ENCODE measurements around the gene DDX20.
"Not testable (repeated sequence)": the region's sequence is repeated elsewhere in the genome, so short reads cannot be mapped to it uniquely, and the experiment has no call there.

The DDX20 gene

DNA sequence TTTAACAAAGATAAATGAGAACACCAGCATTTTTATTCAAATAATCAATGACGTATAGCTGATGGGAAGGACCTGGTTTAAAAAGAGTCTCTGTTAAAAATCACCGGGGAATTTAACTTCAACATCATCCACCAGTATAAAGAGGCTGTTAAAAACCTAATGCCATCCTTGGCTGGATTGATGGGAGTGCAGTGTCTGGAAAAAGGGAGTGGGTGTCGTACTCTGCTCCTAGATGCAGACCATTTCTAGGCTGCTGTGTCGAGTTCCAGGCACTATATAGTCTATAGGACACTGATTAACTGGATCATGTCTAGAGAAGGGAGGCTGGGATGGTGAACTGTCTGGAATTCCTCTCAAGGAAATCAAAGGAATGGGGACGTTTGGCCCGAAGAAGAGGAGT is 36.1 kb downstream of the DDX20 start:
- no peak for DNase-seq

- DNase-seq = no peak
These were observed 36.5 kb downstream of the DDX20 start for GRCh38 chr1:111792249-111792648.

GRCh38 chr1:111793923-111794322 is 38.2 kb downstream of the DDX20 start:
- no peak for DNase-seq

DNA sequence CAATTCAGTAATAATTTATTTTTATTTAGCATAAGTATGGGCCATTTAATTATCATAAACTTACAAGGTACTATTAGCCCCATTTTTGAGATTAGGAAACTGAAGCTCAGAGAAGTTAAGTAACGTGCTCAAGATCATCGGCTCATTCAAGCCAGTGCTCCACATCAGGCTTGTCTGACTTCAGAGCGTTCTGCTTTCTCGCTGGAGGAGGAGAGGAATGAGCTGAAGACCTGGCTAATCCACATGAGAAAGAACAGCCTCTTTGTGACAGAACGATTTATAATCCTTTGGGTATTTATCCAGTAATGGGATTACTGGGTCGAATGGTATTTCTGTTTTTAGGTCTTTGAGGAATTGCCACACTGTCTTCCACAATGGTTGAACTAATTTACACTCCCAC is 39.7 kb downstream of the DDX20 start:
- DNase-seq = no peak

DNA sequence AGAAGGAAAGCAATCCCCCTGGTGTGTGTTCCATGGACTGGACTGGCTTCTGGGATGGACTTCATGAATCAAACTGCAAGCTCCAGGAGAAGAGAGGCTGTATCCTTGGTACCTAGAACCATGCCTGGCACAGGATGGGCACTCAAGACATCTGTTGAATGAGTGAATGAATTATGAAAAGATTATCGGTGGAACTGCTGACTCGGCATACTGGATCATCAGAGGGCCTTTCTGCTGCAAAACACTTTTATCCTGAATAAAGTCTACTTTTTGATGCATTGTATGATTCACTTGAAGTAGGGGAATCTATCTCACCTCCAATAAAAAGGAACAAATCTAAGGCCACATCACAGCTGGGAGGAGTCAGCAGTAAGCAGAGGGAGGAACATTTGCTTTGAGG is 42.9 kb downstream of the DDX20 start:
- no peak for DNase-seq

DNA sequence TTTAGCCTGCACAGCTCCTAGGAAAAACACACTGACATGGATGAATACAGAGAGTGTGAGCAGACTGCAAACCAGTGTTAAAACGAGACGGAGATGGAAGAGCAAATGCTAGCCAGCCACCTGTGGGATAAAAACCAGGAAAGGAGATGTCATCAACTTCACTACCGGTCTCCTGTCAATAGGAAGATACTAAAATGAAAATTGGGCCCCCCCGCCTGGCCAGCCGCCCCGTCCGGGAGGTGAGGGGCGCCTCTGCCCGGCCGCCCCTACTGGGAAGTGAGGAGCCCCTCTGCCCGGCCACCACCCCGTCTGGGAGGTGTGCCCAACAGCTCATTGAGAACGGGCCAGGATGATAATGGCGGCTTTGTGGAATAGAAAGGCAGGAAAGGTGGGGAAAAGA is 44.0 kb downstream of the DDX20 start:
- DNase-seq = not testable (repeated sequence)

DNA sequence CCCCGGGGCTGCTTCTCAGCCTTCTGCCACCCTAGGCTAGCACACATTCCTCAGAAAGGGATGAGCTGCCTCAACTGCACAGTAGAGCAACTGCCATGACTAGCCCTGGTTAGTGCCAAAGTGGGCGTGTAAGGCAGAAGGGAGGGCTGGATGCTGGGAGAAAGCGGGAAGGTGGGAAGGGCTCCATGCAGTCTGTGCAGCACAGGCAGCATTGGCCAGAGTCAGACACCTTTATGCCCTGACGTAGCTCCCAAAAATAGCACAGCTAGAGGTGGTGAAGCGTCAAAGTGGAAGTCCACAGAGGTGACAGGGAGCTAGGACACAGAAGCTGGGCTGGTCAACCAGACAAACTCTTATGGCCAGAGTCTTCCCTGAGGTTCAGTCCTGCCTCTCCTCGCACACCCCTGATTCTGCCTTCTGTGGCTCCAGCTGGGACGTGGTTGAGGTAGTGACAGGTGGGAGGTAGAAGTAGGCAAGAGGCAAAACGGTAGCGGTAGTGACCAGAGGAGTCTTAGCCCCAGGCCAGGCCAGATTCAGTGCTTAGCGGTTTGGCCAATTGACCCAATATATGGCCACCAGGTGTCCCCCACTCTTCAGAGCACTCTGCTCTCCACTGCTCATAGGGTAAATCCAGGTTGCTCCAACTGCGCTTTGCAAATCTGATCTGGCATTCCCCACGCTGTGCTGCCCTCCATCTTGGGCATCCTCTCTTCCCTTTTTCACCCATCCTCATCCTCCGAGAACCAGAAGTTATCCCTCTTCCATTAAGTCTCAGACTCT is 45.6 kb downstream of the DDX20 start:
- DNase-seq = no peak

GRCh38 chr1:111802110-111802509 is 46.4 kb downstream of the DDX20 start:
- DNase-seq = no peak

GRCh38 chr1:111802984-111803383 is 47.3 kb downstream of the DDX20 start:
- DNase-seq = no peak

DNA sequence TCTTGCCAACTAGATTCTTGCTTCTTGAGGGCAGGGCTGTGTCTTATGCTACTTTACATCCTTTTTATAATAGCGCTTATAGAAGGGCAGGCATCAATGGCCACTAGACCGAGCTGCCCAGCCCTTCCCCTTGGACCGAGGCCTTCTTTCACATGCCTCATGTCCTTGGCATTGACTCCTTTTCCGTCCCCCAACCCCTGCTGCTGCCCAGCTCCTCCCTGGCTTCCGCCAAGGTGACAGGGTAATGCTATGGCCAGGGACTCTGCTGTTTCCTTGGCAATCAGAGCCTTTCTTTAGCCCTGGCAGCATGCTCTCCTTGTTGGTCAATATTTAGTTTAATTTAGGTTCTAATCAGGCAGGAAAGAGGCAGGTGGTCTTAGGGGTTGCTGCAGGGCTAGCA is 48.2 kb downstream of the DDX20 start:
- DNase-seq = no peak

GRCh38 chr1:111804776-111805175 is 49.1 kb downstream of the DDX20 start:
- no peak for DNase-seq

DNA sequence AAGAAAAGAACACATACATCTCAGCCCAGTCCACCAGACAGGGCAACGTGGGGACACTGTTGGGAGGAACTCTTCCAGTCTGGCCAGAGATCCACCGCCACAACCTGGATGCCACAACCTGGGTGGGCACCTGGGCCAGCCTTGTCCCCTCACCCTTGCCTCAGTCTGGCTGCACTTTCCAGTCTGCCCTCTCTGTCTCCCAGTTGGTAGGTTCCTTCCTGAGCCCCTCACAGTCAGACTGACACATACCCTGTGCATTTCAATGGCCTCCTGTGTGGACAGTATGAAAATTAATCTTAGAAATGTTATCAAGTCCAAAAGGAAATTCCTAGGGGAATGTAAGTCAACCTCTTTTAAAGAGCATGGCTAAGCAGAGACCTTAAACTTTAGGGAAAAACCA is 49.5 kb downstream of the DDX20 start:
- DNase-seq = no peak

DNA sequence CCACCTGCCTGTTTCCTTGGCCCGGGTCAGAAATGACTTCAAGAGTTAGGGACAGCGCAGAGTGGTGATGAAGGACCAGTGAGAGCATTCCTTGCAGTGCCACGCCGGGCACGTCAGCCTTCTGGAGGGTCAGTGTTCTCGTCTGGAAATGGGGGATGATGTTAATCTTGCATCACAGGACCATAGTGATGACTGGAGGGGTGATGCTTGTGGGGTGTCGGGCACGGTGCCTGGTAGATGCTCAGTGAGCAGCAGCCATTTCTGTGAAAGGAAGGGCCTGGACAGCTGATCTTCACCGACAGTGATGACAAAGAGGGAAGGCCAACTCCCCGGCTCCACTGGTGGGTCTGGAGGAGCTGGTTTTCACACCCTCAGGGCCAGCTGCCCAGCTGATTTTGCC is 56.2 kb downstream of the DDX20 start:
- no peak for DNase-seq

DNA sequence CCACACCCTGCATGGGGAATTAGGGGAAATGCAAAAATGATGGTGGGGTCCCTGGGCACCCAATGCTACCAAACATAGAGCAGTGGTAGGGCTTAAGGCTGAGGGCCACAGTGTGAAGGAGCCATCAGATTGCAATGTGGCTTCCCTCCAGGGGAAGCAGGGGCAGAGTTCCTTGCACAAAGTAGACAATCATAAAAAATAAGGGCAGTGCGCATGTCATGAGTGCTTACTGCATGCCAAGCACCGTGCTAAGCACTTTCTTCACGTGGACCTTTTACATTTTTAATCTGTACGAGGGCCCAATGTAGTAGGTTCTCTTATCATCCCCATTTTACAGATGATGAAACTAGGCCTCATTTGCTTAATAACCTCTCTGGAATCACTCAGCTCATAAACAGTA is 56.6 kb downstream of the DDX20 start:
- no peak for DNase-seq

GRCh38 chr1:111813440-111814304 is 58.0 kb downstream of the DDX20 start:
- DNase-seq = no peak

GRCh38 chr1:111814305-111814628 is 58.6 kb downstream of the DDX20 start:
- DNase-seq = no peak

GRCh38 chr1:111814642-111815041 is 58.9 kb downstream of the DDX20 start:
- no peak for DNase-seq

Measured in activated naive CD4-positive, alpha-beta T cell (primary cell).